ENCODE data around the gene ERGIC2.

DNA sequence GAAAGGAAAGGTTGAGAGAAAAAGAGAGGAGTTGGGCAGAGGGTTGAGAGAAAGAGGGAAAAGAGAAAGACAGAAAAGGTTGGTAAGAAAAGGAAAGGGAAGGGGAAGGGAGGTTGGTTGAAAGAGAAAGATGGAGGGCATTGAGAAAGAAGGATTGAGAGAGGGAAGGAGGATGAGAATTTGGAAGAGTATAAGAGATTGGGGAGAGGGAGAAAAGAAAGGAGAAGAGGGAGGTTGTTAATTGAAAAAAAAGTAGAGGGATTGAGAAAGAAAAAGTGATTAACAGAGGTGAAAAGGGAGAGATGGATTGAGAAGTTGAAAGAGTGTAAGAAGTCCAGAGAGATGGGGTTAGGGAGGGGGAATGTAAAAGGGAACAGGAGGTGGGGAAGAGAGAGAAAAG is 21.5 kb upstream of the ERGIC2 start:
- no peak for TF ChIP-seq POLR2A (IDR thresholded peaks at IDR 0.05)
- TF ChIP-seq, protein P1, sequence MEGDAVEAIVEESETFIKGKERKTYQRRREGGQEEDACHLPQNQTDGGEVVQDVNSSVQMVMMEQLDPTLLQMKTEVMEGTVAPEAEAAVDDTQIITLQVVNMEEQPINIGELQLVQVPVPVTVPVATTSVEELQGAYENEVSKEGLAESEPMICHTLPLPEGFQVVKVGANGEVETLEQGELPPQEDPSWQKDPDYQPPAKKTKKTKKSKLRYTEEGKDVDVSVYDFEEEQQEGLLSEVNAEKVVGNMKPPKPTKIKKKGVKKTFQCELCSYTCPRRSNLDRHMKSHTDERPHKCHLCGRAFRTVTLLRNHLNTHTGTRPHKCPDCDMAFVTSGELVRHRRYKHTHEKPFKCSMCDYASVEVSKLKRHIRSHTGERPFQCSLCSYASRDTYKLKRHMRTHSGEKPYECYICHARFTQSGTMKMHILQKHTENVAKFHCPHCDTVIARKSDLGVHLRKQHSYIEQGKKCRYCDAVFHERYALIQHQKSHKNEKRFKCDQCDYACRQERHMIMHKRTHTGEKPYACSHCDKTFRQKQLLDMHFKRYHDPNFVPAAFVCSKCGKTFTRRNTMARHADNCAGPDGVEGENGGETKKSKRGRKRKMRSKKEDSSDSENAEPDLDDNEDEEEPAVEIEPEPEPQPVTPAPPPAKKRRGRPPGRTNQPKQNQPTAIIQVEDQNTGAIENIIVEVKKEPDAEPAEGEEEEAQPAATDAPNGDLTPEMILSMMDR (IDR thresholded peaks at IDR 0.05) = no peak
